Activated CD4-positive, alpha-beta T cell treated with anti-CD3 and anti-CD28 coated beads, Interleukin-2, amount 50 U/mL, for 24 hours (primary cell): Measurements from ENCODE around the gene CHPT1.

Experiments
- DNase-seq, 2 donors: peaks; one replicate each; pipeline ENCODE4 v3.0.0-alpha.2; 2020; ENCODE audit warnings: low read depth in 1 of 2, low spot score in 1 of 2

CHPT1 gene

DNA sequence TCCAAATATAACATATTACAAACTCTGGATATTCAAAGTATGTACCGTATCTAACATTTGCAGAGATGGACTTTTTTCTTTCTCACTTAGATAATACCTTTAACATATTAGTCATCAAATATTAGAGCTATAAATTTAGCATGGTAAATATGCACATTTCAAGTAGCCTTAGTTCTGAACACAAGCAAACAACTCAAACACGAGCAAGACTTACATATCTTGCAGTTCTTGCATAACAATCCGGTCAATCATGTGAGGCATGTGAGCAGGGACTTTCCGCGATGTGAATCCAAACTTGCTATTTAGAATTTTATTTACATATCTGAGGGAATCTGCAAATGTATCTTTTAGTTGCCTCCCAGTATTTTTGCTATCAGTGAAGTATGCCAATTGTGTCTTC is 63.9 kb downstream of the CHPT1 start:
- no peak for DNase-seq

DNA sequence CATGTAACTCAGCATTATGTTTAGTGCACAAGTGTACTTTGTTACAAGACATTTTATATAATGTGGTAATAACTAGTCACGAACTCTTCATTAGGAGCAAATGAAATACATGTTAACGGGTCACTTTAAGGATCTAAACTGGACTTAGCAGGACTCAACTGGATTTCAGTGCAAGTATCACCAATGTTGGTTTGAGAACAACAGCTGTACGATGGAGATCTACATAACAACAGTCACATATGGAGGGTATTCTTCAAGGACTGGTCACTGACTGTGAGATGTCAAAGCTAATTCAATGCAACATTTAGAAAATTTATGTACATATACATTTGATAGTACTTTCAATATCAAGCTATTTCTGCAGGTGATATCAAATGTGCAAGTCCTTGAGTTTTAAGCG is 64.3 kb downstream of the CHPT1 start:
- DNase-seq, result no peak

DNA sequence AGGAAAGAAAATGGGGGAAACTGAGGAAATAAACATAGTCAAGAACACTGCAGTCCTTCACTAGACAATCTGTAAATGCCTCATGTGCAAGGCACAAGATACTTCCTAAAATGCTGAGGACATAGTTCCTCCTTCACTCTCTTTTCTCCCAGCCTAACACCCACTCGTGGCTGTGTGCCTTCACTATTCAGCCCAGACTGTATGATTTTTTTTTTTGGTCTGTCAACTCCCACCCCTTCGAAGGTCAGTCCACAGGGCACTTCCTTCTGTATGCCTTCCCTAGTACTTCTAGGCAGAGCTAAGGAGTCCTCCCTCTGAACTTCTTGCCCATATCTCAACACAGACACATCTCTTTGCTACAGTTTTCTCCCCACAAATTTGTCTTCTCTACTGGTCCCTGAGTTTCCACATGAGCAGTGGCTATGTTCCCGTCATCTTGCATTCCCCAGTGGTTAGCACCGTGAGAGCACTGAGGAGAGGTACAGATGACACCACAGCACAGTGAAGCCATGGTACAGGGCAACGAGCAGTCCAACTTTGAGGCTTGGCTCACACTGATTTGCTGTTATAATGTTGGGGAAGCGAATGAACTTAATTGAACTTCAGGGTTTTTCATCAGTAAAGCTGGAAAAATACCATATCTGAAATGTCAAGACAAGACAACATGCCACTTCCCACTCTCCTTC is 65.9 kb downstream of the CHPT1 start:
- no peak for DNase-seq

DNA sequence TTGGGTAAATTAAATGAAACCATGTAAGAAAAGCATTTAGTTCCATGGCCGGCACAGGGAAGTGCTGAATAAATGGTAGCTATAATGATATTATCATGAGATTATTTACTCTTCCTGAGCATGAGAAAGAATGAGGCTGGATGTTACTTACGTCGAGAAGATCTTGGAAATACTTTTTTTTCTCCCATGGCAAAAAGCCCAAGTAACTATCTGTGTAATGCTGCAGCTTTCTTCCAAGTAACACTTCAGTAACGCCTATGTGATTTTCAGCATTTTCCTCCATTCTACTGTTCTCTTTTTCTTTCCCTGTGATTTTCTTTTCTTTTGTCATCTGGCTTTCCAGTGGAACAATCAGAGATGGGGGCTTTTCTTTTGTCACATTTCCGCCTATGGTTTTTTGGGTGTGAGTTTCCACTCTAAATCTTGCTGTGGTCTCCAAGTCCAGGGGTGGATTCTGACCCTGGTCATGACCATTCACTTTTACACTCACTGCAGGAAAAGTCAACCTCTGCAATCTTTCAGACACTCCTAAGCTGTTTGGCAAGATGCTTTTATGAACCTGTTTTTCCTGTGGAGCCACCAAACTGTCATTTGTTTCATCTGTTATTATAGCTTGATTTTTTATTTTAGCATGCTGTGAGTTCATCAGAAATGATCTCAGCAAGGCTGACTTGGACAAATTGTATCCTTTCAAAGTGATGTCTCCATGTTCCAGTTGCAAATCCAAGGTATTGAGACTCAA is 66.8 kb downstream of the CHPT1 start:
- no peak for DNase-seq

DNA sequence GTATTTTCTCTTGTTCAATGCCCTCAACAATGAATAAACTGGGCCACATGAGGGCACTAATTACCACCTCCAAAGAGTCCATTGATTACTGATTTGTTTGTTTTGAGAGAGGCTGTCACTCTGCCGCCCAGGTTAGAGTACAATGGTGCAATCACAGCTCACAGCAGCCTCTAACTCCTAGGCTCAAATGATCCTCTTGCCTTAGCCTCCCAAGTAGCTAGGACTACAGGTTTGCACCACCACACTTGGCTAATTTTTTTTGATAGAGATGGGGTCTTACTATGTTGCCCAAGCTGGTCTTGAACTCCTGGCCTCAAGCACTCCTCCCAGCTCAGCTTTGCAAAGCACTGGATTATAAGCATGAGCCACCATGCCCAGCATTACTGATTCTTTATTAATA is 70.1 kb downstream of the CHPT1 start:
- DNase-seq, result no peak

DNA sequence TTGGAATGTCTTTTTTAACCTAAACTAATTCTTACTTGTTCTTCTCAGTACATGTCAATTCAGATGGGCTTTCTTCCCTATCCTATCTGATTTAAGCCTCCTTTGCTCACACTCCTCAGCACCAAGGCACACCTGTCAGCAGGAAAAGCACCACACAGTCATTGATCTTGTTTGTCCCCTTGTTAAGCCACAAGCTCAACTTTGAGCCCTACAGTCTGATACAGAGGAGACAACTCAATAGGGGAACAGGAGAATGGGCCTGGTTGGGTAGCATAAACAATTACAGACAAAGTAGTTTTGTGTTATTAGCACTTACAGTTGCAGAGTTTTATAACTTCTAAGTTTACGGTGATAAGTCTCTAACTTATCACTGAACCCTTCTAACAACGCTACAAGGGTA is 71.3 kb downstream of the CHPT1 start:
- DNase-seq, result no peak

DNA sequence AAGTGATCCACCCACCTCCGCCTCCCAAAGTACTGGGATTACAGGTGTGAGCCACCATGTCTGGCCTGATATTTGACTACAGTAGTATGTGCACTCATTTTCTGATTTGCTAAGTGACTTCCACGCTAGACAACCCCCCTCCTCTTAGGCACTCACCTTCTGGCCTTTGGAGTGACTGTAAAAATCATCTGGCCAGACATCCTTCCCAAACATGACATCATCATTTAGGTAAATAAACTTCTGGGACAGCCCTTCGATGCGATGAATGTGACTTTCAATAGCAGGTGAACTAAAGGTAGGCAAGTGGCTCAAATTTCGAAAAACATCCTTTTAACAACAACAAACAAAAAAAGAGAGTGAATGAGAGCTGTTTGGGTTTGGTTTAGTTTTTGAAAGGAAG is 72.4 kb downstream of the CHPT1 start:
- no peak for DNase-seq

DNA sequence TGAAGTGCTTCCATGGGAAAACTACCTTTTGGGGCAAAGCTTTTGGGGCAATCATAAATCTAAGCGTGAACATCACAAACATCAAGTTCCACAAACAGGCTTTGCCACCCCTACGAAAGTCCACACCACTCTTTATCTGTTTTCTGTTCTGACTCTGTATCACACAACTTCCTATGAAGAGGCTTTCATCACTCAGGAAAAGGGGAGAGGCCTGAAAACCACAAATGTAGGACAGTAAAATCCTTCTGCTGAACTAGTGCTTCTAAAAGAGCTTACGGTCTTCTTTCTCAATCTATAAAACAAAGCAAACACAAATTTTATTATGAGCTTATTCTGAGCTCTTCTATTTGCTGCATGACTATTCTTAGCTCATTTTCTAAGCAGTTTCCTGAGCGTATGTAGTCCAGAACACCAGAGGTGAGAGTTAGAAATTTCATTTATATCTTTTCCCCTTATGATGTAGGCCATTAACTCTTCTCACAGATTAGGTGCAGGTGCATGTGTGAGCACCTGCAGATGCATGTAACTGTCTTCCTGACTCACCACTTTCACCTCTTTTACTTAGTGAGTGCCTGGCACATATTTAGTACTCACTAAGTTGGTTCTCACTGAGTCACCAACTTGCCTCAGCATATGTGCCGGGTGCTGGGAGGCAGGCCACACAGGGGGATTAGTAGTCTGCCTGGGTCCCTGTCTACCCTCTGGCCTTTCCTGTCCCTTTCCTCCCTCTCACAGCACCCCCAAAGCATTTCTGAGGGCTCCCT is 74.8 kb downstream of the CHPT1 start:
- DNase-seq, result no peak

DNA sequence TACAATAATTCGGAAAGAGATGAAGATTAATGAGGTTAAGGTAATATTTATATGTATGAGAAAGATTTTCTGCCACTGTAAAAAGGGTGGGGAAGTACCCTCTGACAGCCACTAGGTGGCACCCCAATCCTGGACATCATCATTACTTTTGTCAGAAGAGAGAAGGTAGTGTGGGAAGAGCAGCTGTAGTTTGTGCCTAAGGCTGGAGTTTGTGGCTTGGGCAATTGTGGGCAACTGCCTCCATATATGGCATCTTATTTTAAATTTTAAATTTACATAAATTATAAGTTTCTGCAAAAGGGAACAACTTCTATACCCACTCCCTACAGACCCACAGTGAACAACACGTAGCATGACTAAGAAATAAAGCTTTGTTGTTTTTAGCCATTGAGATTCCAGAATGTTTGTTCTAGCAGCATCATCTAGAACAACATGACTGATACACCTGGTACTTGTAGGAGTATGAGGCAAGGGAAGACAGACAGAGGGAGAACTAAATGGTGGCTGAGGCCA is 76.3 kb downstream of the CHPT1 start:
- peak; percentile 21 to 49 for DNase-seq

DNA sequence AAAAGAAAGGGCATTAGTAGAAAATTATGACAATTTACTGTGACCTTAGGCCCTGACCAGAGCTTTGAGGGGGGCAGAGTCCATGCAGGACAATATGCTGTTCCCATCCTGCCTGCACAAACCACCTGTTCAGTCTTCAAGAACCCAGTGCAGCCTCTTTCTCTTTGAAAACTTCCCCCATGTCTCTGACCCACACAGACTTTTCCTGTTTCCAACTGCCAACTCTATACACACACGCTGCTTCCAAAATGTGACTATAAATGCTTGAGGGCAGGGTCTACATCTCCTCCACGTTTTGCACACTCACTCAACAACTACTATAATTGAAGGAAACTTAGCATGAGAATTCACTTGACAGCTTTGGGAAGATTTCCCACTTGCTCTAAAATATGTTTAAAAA is 78.4 kb downstream of the CHPT1 start:
- no peak for DNase-seq

DNA sequence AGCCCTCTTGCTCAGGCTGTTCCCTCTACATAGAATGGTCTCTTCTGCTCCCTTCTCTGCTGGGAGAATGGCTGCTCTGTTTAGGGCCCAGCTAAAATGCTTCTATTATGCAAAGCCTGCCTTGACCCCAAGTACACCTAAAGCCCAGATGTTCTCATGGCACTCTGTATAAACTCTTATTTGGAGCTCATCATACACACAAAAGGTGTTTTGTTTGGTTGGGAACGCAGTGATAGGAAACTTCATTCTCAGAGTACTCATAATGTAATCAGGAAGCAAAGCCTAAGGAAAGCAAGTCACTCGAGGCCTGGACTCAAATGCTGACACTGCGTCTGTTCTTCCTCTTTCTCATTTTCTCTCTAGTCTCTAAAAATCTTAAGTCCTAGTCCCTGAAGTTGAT is 80.0 kb downstream of the CHPT1 start:
- DNase-seq, result no peak

DNA sequence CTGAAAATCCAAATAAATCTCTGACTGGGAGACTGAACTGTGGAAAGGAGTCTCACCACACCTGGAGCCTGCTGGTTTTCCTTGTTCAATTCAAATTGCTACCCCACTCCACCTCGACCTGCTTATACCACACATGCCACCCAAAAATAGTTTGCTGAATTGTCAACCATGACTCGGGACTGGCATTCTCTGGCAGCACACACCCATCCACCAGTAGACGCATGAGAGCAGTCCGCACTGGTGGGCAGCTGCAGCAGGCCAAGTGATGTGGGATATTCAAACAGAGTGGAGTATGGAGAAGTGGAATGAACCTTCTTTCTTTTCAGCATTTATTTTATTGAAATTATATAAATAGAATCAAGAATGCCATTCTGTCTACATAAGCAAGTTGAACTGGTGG is 80.5 kb downstream of the CHPT1 start:
- DNase-seq, result no peak
